SK-N-MC (cell line): ENCODE results near the gene SH3RF1.

Experiments
- DNase-seq: peaks from one replicate; pipeline ENCODE4 v3.0.0-alpha.2; 2011; ENCODE audit warnings: low read depth, low spot score
- H3K27ac ChIP-seq: fragments of 200-600 bp; sonication (generic); 2 replicates; pipeline ENCODE4 v1.5.1; 2016; ENCODE audit warnings: mixed run types
- H3K36me3 ChIP-seq: fragments of 200-600 bp; sonication (generic); 2 replicates; pipeline ENCODE4 v1.6.1; 2017; ENCODE audit warnings: antibody characterized with exemption, low read length, mixed read lengths; ENCODE audit not compliant: insufficient read depth
- H3K4me3 ChIP-seq: fragments of 200-600 bp; sonication (generic); 2 replicates; pipeline ENCODE4 v1.5.1; 2016
- H3K9ac ChIP-seq: fragments of 200-600 bp; sonication (generic); 2 replicates; pipeline ENCODE4 v1.8.0; 2017; ENCODE audit warnings: mixed run types, mixed read lengths; ENCODE audit not compliant: insufficient read length
- H3K9me3 ChIP-seq: fragments of 200-600 bp; sonication (generic); 2 replicates; pipeline ENCODE4 v1.6.1; 2017; ENCODE audit warnings: low read depth, mild to moderate bottlenecking, antibody characterized with exemption, low read length, moderate library complexity, mixed read lengths
- EZH2 ChIP-seq: fragments of 200-600 bp; sonication (generic); IDR thresholded peaks from one replicate; pipeline ENCODE4 v1.6.1; 2017; ENCODE audit warnings: antibody characterized with exemption
- FOXP2 ChIP-seq: optimal IDR thresholded peaks from 2 replicates; pipeline ENCODE3; 2011; ENCODE audit warnings: mild to moderate bottlenecking, moderate library complexity; ENCODE audit not compliant: insufficient read depth; ENCODE audit errors: extremely low read length, control extremely low read depth
- POLR2AphosphoS5 ChIP-seq: IDR thresholded peaks from 2 replicates; pipeline ENCODE4 v1.6.1; 2012; ENCODE audit warnings: mild to moderate bottlenecking, low read depth, low read length, borderline replicate concordance

Gene SH3RF1

DNA sequence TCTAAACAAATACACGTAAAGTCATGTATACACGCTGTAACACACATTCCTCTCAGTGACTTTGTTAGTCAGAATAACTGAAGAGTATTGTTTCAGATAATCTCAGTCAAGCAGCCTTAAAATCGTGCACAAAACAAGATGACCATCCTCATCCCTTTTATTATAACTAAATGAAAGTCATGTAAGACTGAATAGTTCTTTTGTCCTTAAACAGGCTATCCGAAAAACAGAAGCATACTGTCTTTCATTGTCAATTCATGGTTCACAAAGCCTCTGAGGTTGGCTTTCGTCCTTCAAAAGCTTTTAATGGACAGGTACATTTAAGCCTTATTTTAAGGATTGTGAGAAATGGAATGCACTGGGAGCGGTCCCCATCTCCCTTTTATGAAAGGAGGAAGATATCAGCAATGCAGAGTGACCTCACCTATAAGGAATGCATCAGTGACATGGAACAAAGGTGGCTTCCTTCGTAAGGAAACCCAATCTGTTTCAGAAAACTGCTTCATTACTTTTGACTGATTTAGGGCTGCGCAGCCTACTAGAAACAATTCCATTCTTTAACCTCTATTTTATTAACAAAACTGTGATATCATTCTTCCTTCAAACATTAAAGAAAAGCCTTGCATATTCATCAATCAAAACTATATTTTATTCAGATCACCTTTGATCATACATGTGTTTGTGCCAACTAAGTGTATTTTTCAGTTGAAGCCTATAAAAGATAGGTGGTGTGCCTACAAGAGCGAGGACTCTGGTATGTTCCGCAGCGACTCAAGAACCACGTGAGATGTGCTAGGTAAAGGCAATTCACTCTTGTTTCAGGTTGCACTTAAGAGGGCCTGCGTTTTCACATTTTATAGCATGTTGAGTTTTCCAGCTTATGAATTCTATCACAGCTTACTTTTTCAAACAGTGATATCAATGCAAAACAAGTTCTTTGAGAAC lies 19.2 kb downstream of the SH3RF1 start:
- no peak overlapping the region for H3K4me3 ChIP-seq
- no peaks in the 10 kb centered on the region for H3K9me3 ChIP-seq
- no peak for DNase-seq
- no peak overlapping the region for H3K9ac ChIP-seq
- no peak overlapping the region for H3K27ac ChIP-seq
- H3K36me3 ChIP-seq, result no peaks in the 10 kb centered on the region
- TF ChIP-seq EZH2 (no peak), FOXP2 (no peak), POLR2AphosphoS5 (no peak)

GRCh38 chr4:169250796-169251195 lies 20.0 kb downstream of the SH3RF1 start:
- H3K27ac ChIP-seq, result no peak overlapping the region

GRCh38 chr4:169249999-169250398 lies 20.8 kb downstream of the SH3RF1 start:
- TF ChIP-seq FOXP2 (no peak), POLR2AphosphoS5 (no peak), EZH2 (no peak)
- no peaks in the 10 kb centered on the region for H3K9me3 ChIP-seq
- no peak overlapping the region for H3K4me3 ChIP-seq
- H3K36me3 ChIP-seq, result no peaks in the 10 kb centered on the region
- no peak overlapping the region for H3K9ac ChIP-seq
- H3K27ac ChIP-seq, result no peak overlapping the region
- no peak for DNase-seq

More at GRCh38 chr4:169250796-169251195, 20.0 kb downstream of the SH3RF1 start:
- Histone ChIP-seq H3K9me3 (no peaks in the 10 kb centered on the region), H3K36me3 (no peaks in the 10 kb centered on the region), H3K9ac (no peak overlapping the region), H3K4me3 (no peak overlapping the region)
- TF ChIP-seq POLR2AphosphoS5 (no peak), FOXP2 (no peak), EZH2 (no peak)
- DNase-seq, result no peak

DNA sequence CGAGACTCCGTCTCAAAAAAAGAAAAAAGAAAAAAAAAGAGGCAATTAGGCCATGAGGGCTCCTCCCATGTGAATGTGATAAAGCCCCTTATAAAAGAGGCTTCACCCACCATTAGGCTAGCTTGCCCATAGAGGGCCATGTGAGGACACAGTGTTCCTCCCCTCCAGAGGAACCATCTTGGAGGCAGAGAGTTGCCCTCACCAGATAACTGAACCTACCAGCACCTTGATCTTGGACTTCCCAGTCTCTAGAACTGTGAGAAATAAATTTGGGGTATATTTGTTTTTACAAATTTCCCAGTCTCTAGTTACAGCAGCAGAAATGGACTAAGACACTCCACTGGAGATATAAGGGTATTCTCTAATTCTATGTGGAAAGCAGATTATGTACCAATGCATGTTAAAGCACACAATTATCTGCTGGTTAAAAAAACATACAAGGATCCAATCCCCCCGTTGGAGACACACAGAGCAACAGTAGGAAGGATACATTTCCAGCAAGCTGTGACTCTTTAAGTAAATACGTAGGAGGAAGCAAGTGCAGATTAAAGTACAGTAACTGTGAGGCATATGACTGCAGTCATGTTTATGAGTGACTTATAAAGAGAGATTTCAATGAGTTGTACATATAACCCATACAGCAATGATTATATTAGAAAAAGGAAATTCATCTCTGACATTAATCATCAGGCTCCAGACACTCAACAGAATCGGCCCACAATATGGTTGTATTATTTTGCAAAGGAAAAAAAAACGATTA lies 21.4 kb downstream of the SH3RF1 start:
- no peak for DNase-seq
- Histone ChIP-seq H3K9ac (no peak overlapping the region), H3K36me3 (no peaks in the 10 kb centered on the region), H3K4me3 (no peak overlapping the region), H3K27ac (no peak overlapping the region), H3K9me3 (no peaks in the 10 kb centered on the region)
- TF ChIP-seq FOXP2 (no peak), EZH2 (no peak), POLR2AphosphoS5 (no peak)

DNA sequence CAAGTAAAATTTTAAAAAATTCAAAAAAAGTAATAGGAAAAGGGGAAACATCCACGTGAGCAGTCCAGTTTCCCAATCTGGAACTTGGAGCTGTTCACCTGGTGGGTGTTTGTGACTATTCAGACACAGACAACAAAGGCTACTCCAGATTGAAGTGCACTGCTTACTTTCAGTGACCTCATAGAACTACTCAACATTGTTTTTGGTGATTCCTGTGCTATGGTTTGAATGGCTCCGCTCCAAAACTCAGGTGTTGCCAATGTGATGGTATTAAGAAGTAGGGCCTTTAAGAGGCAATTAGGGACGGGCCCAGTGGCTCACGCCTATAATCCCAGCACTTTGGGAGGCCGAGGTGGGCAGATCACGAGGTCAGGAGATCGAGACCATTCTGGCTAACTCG lies 22.1 kb downstream of the SH3RF1 start:
- Histone ChIP-seq H3K9me3 (no peaks in the 10 kb centered on the region), H3K27ac (no peak overlapping the region), H3K36me3 (no peaks in the 10 kb centered on the region), H3K9ac (no peak overlapping the region), H3K4me3 (no peak overlapping the region)
- TF ChIP-seq POLR2AphosphoS5 (no peak), FOXP2 (no peak), EZH2 (no peak)
- no peak for DNase-seq

GRCh38 chr4:169246957-169247396 lies 23.8 kb downstream of the SH3RF1 start:
- no peaks in the 10 kb centered on the region for H3K36me3 ChIP-seq
- H3K9me3 ChIP-seq, result no peaks in the 10 kb centered on the region
- DNase-seq, result no peak
- no peak overlapping the region for H3K27ac ChIP-seq
- TF ChIP-seq EZH2, result no peak
- TF ChIP-seq FOXP2, result no peak
- TF ChIP-seq POLR2AphosphoS5, result no peak
- H3K9ac ChIP-seq, result no peak overlapping the region
- H3K4me3 ChIP-seq, result no peak overlapping the region

DNA sequence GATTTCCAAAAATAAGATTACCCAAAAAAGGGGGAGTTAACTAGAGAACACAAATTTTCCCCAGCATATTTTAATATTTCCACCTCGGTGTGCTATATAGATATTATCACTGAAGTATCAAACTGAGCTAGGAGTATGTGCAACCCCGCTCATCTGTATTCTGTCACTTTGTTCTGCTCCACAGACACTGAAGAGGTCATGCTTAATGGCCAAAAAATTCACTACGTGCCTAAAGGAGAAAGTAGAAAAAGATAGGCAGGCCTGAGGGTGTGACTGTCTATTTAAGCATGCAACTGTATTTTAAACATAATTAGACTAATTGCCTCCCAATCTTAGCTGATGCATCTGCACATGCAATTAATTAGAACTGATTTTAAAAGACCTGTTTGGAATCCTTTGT lies 24.5 kb downstream of the SH3RF1 start:
- Histone ChIP-seq H3K27ac (no peak overlapping the region), H3K36me3 (no peaks in the 10 kb centered on the region), H3K4me3 (no peak overlapping the region), H3K9me3 (no peaks in the 10 kb centered on the region), H3K9ac (no peak overlapping the region)
- DNase-seq, result no peak
- TF ChIP-seq POLR2AphosphoS5 (no peak), EZH2 (no peak), FOXP2 (no peak)

DNA sequence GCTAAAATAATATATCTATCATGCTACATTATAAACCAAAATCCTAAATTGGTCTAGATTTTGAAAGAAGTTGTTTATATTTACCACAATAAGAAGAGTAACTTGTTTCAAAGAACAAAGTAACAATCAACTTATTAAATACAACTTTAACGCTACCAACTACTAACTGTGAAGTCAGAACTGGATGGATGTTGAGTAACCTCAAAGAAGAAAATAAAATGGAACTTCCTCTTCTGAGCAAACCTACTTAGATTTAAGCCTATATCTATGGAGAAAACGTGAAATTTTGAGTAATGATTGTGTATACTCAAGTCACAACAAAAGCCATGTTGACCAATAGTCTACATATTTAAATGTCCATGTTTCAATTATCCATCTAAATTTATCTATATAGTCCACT lies 25.7 kb downstream of the SH3RF1 start:
- H3K4me3 ChIP-seq, result no peak overlapping the region
- H3K9ac ChIP-seq, result no peak overlapping the region
- TF ChIP-seq EZH2 (no peak), POLR2AphosphoS5 (no peak), FOXP2 (no peak)
- no peak overlapping the region for H3K27ac ChIP-seq
- H3K36me3 ChIP-seq, result no peaks in the 10 kb centered on the region
- H3K9me3 ChIP-seq, result no peaks in the 10 kb centered on the region
- no peak for DNase-seq
